Kidney glomerular epithelial cell (primary cell): ENCODE measurements around the gene LIPF.
"Not testable (repeated sequence)": the region's sequence is repeated elsewhere in the genome, so short reads cannot be mapped to it uniquely, and the experiment has no call there.

Source experiments
- DNase-seq: peaks from one replicate; lab custom pipeline; 2025; lab: John Stamatoyannopoulos, UW

Gene LIPF

GRCh38 chr10:88676283-88677060 is 12.2 kb downstream of the LIPF start:
- no peak for DNase-seq

- no peak for DNase-seq
Observed at GRCh38 chr10:88680958-88681357, 16.7 kb downstream of the LIPF start.

- no peak for DNase-seq
Observed at GRCh38 chr10:88682491-88682890, 18.2 kb downstream of the LIPF start.

- DNase-seq: peak; percentile 4
Observed at GRCh38 chr10:88687853-88688467, 23.7 kb downstream of the LIPF start.

GRCh38 chr10:88689366-88689765 is 25.1 kb downstream of the LIPF start:
- no peak for DNase-seq

GRCh38 chr10:88693392-88694020 is 29.3 kb downstream of the LIPF start:
- DNase-seq: peak; percentile 1

- DNase-seq: peak; percentile 83
Observed at GRCh38 chr10:88702848-88703597, 38.8 kb downstream of the LIPF start.

- no peak for DNase-seq
Observed at GRCh38 chr10:88705958-88706357, 41.7 kb downstream of the LIPF start, which contains the start of gene LIPK. Gene LIPK (plus strand): TSS chr10:88706249. CDS start chr10:88724544, 18,295 bp downstream.

GRCh38 chr10:88707429-88708155 is 43.4 kb downstream of the LIPF start:
- DNase-seq: peak; percentile 85

GRCh38 chr10:88709361-88709760 is 45.1 kb downstream of the LIPF start:
- not testable (repeated sequence) for DNase-seq

- no peak for DNase-seq
Observed at GRCh38 chr10:88715517-88715916, 51.3 kb downstream of the LIPF start.

- DNase-seq: no peak
Observed at GRCh38 chr10:88721392-88721791, 57.1 kb downstream of the LIPF start.

- no peak for DNase-seq
Observed at GRCh38 chr10:88725798-88726197, 61.6 kb downstream of the LIPF start.

GRCh38 chr10:88728107-88728763 is 64.0 kb downstream of the LIPF start:
- DNase-seq: no peak
